HepG2 (cell line): ENCODE measurements around the gene CFAP69. TPM values are rescaled to one million over a fixed set of nuclear protein-coding genes. Genes with fewer than 3 reads are reported as not detected.
A peak's percentile ranks its signal among the peaks of the same experiment; 100 is the strongest.

ENCODE experiments used
- ADNP ChIP-seq: sonication (generic); formaldehyde crosslinking; IDR thresholded peaks from 2 replicates; pipeline ENCODE4 v1.4.0; 2020; ENCODE audit warnings: missing genetic modification reagents
- FOXK1 ChIP-seq: sonication (generic); formaldehyde crosslinking; IDR thresholded peaks from 2 replicates; pipeline ENCODE4 v1.4.0; 2020; ENCODE audit warnings: low read depth, missing genetic modification reagents, borderline replicate concordance
- GATAD2A ChIP-seq: IDR thresholded peaks from 2 replicates; pipeline ENCODE4 v1.6.1; 2016
- HDAC1 ChIP-seq: sonication (generic); formaldehyde crosslinking; IDR thresholded peaks from 2 replicates; pipeline ENCODE4 v1.5.1; 2020; ENCODE audit warnings: mild to moderate bottlenecking, missing genetic modification reagents
- IRF2 ChIP-seq: IDR thresholded peaks from 2 replicates; pipeline ENCODE4 v1.6.1; 2018; ENCODE audit warnings: missing genetic modification reagents, missing compliant biosample characterization
- MAFK ChIP-seq, 2 experiments: IDR thresholded peaks in 1 of 2; conservative IDR thresholded peaks in 1 of 2; 2 replicates each; pipeline ENCODE4 v1.6.1; 2011; ENCODE audit warnings: improper control_type of control experiment in 2 of 2, low read length in 2 of 2
- PHF21A ChIP-seq: sonication (generic); formaldehyde crosslinking; IDR thresholded peaks from 2 replicates; pipeline ENCODE4 v1.5.0; 2020; ENCODE audit warnings: mild to moderate bottlenecking, missing genetic modification reagents
- POGZ ChIP-seq: sonication (generic); formaldehyde crosslinking; IDR thresholded peaks from 2 replicates; pipeline ENCODE4 v1.4.0; 2020; ENCODE audit warnings: mild to moderate bottlenecking, missing genetic modification reagents
- POLR2AphosphoS2 ChIP-seq: IDR thresholded peaks from 2 replicates; pipeline ENCODE4 v1.6.1; 2011; ENCODE audit warnings: low read depth, low read length, improper control_type of control experiment
- REXO4 ChIP-seq: sonication (generic); formaldehyde crosslinking; IDR thresholded peaks from 2 replicates; pipeline ENCODE4 v1.8.0; 2022; ENCODE audit warnings: missing genetic modification reagents, mild to moderate bottlenecking, borderline replicate concordance
- RXRB ChIP-seq: IDR thresholded peaks from 2 replicates; pipeline ENCODE4 v1.6.1; 2016; ENCODE audit warnings: borderline replicate concordance, missing genetic modification reagents, missing compliant biosample characterization
- SIX1 ChIP-seq: sonication (generic); formaldehyde crosslinking; IDR thresholded peaks from 2 replicates; pipeline ENCODE4 v1.4.0; 2020; ENCODE audit warnings: missing genetic modification reagents, borderline replicate concordance
- SP5 ChIP-seq: IDR thresholded peaks from 2 replicates; pipeline ENCODE4 v1.6.1; 2016; ENCODE audit warnings: low read depth, borderline replicate concordance
- STAG1 ChIP-seq: sonication (generic); formaldehyde crosslinking; IDR thresholded peaks from 2 replicates; pipeline ENCODE4 v1.4.0; 2020; ENCODE audit warnings: missing genetic modification reagents
- ZBTB20 ChIP-seq: sonication (generic); formaldehyde crosslinking; IDR thresholded peaks from 2 replicates; pipeline ENCODE4 v1.8.1; 2023; ENCODE audit warnings: missing genetic modification reagents, low read depth, mild to moderate bottlenecking, borderline replicate concordance
- ZFX ChIP-seq: sonication (generic); formaldehyde crosslinking; IDR thresholded peaks from 2 replicates; pipeline ENCODE4 v1.4.0; 2020; ENCODE audit warnings: mild to moderate bottlenecking, low read depth, missing genetic modification reagents, moderate library complexity
- ZMYM2 ChIP-seq: sonication (generic); formaldehyde crosslinking; IDR thresholded peaks from 2 replicates; pipeline ENCODE4 v1.8.0; 2022; ENCODE audit warnings: mild to moderate bottlenecking, missing genetic modification reagents
- ZNF362 ChIP-seq: sonication (generic); formaldehyde crosslinking; IDR thresholded peaks from 2 replicates; pipeline ENCODE4 v1.4.0; 2020; ENCODE audit warnings: missing genetic modification reagents, mild to moderate bottlenecking, borderline replicate concordance
- ZNF556 ChIP-seq: sonication (generic); formaldehyde crosslinking; IDR thresholded peaks from 2 replicates; pipeline ENCODE4 v1.4.0; 2020; ENCODE audit warnings: mild to moderate bottlenecking, missing genetic modification reagents, borderline replicate concordance
- ZNF570 ChIP-seq: sonication (generic); formaldehyde crosslinking; IDR thresholded peaks from 2 replicates; pipeline ENCODE4 v1.4.0; 2020; ENCODE audit warnings: mild to moderate bottlenecking, missing genetic modification reagents, borderline replicate concordance
- polyA plus RNA-seq, 8 experiments: library from polyadenylated mRNA; depleted of rRNA in 3 of 8; stranded (reverse) in 7 of 8; unstranded in 1 of 8; fragments of >200 nt; fragmentation: Illumina TruSeq in 4 of 8; extraction: Trizol in 4 of 8; gene quantifications; 2 replicates each; pipeline versions ENCODE4 v1.2.1 to v1.2.3, GENCODE V29; 2011 to 2016; ENCODE audit warnings: low read depth in 4 of 8, missing spikeins in 1 of 8, mixed read lengths in 1 of 8; ENCODE audit not compliant: insufficient read depth in 1 of 8
- total RNA-seq, 5 experiments: library from RNA; depleted of rRNA; stranded (reverse); fragments of >200 nt; fragmentation: Illumina TruSeq; extraction: Trizol; gene quantifications; 2 replicates each; pipeline ENCODE4 v1.2.3, GENCODE V29; 2016; ENCODE audit warnings: low read depth in 1 of 5
- TF ChIP-seq, protein P1 (sequence below): sonication (generic); formaldehyde crosslinking; IDR thresholded peaks from 2 replicates; pipeline ENCODE4 v1.5.1; 2020; ENCODE audit warnings: mild to moderate bottlenecking, missing genetic modification reagents, borderline replicate concordance
- TF ChIP-seq, protein P2 (sequence below): sonication (generic); formaldehyde crosslinking; IDR thresholded peaks from 2 replicates; pipeline ENCODE4 v1.4.0; 2020; ENCODE audit warnings: missing genetic modification reagents

CFAP69 gene
- total and polyA plus RNA-seq, 2 of the 13 experiments (the other 11 are each of a cell fraction or from before 2014, with no cell fraction given) = 2.2 to 4.0 TPM

DNA sequence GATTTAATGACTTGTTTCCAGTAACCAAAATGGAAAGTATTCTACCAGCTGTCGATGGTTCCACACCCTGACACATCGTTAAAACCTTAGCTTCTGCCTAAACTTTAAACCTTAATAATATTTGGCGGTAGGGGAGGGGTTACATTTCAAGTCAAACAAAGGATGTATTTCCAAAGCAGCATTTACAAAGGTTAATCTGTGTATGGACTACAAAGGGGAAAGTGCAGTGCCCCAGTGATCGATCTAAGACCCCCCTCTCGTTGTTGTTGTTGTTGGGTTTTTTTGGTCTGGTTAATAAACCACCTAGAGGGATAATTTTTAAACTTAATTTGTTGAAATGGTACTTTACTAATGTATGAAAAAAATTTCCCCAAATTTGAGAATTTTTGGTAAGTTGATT lies 34.5 kb upstream of the CFAP69 start (continued):
- TF ChIP-seq, protein P1, sequence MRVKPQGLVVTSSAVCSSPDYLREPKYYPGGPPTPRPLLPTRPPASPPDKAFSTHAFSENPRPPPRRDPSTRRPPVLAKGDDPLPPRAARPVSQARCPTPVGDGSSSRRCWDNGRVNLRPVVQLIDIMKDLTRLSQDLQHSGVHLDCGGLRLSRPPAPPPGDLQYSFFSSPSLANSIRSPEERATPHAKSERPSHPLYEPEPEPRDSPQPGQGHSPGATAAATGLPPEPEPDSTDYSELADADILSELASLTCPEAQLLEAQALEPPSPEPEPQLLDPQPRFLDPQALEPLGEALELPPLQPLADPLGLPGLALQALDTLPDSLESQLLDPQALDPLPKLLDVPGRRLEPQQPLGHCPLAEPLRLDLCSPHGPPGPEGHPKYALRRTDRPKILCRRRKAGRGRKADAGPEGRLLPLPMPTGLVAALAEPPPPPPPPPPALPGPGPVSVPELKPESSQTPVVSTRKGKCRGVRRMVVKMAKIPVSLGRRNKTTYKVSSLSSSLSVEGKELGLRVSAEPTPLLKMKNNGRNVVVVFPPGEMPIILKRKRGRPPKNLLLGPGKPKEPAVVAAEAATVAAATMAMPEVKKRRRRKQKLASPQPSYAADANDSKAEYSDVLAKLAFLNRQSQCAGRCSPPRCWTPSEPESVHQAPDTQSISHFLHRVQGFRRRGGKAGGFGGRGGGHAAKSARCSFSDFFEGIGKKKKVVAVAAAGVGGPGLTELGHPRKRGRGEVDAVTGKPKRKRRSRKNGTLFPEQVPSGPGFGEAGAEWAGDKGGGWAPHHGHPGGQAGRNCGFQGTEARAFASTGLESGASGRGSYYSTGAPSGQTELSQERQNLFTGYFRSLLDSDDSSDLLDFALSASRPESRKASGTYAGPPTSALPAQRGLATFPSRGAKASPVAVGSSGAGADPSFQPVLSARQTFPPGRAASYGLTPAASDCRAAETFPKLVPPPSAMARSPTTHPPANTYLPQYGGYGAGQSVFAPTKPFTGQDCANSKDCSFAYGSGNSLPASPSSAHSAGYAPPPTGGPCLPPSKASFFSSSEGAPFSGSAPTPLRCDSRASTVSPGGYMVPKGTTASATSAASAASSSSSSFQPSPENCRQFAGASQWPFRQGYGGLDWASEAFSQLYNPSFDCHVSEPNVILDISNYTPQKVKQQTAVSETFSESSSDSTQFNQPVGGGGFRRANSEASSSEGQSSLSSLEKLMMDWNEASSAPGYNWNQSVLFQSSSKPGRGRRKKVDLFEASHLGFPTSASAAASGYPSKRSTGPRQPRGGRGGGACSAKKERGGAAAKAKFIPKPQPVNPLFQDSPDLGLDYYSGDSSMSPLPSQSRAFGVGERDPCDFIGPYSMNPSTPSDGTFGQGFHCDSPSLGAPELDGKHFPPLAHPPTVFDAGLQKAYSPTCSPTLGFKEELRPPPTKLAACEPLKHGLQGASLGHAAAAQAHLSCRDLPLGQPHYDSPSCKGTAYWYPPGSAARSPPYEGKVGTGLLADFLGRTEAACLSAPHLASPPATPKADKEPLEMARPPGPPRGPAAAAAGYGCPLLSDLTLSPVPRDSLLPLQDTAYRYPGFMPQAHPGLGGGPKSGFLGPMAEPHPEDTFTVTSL (CRISPR knock-in tag) = peak; percentile 63; the same call in 1 of the 2 replicates
- no peak for TF ChIP-seq PHF21A (CRISPR knock-in tag)
- TF ChIP-seq ZBTB20 (CRISPR knock-in tag) = no peak
- TF ChIP-seq SIX1 (CRISPR knock-in tag) = peak; percentile 45; the same call in 1 of the 2 replicates
- no peak for TF ChIP-seq REXO4 (CRISPR knock-in tag)
- TF ChIP-seq HDAC1 (CRISPR knock-in tag) = peak; percentile 40
- TF ChIP-seq POLR2AphosphoS2 = no peak
- peak; percentile 70; the same call in 1 of the 2 replicates for TF ChIP-seq FOXK1 (CRISPR knock-in tag)
- peak; percentile 33; the same call in 1 of the 2 replicates for TF ChIP-seq GATAD2A (CRISPR knock-in tag)
- TF ChIP-seq MAFK (conservative IDR thresholded peaks at IDR 0.05 in 1 of 2, IDR thresholded peaks at IDR 0.05 in 1 of 2; ENCODE audit: low read length in 2 of 2) = no peak
- TF ChIP-seq ZNF362 (CRISPR knock-in tag) = peak; percentile 52; the same call in 1 of the 2 replicates
- TF ChIP-seq ZNF570 (CRISPR knock-in tag) = no peak
- TF ChIP-seq IRF2 (CRISPR knock-in tag) = no peak
- TF ChIP-seq, protein P2, sequence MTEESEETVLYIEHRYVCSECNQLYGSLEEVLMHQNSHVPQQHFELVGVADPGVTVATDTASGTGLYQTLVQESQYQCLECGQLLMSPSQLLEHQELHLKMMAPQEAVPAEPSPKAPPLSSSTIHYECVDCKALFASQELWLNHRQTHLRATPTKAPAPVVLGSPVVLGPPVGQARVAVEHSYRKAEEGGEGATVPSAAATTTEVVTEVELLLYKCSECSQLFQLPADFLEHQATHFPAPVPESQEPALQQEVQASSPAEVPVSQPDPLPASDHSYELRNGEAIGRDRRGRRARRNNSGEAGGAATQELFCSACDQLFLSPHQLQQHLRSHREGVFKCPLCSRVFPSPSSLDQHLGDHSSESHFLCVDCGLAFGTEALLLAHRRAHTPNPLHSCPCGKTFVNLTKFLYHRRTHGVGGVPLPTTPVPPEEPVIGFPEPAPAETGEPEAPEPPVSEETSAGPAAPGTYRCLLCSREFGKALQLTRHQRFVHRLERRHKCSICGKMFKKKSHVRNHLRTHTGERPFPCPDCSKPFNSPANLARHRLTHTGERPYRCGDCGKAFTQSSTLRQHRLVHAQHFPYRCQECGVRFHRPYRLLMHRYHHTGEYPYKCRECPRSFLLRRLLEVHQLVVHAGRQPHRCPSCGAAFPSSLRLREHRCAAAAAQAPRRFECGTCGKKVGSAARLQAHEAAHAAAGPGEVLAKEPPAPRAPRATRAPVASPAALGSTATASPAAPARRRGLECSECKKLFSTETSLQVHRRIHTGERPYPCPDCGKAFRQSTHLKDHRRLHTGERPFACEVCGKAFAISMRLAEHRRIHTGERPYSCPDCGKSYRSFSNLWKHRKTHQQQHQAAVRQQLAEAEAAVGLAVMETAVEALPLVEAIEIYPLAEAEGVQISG (CRISPR knock-in tag) = no peak
- no peak for TF ChIP-seq ZMYM2 (CRISPR knock-in tag)
- no peak for TF ChIP-seq ADNP (CRISPR knock-in tag)
- TF ChIP-seq ZNF556 (CRISPR knock-in tag) = no peak
- TF ChIP-seq POGZ (CRISPR knock-in tag) = peak; percentile 49; the same call in 1 of the 2 replicates
- TF ChIP-seq STAG1 (CRISPR knock-in tag) = no peak
- peak; percentile 56 for TF ChIP-seq RXRB
- TF ChIP-seq SP5 = no peak
- TF ChIP-seq ZFX (CRISPR knock-in tag) = no peak
